Measurements from ENCODE around the gene POU2F1. TPM values are rescaled to one million over a fixed set of nuclear protein-coding genes. Genes with fewer than 3 reads are reported as not detected.
A peak's percentile ranks its signal among the peaks of the same experiment; 100 is the strongest.

POU2F1 gene
- total and polyA plus RNA-seq, 8 donors = 1.4 to 7.3 (median 5.8) TPM

DNA sequence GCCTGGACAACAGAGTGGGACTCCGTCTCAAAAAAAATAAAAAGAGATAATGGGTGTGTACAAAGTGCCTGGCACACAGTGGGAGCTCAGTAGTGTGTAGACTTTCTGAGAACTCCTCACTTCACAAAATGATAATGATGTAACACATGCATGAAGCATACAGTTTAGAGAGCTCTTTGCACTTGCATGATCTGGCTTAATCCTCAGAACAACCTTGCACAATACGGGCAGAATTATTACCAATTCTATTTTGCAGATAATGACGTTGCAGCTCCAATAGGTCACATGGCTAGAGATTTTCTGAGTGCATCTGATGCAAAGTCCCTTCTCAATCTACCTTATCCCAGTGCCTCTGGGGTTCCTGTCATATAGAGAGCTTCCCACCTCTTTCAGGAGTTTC, 226.3 kb downstream of the POU2F1 start:
- H3K36me3 ChIP-seq = no peaks in the 10 kb centered on the region
- no peak for FAIRE-seq
- no peaks in the 10 kb centered on the region for H3K27me3 ChIP-seq
- TF ChIP-seq, protein P1, sequence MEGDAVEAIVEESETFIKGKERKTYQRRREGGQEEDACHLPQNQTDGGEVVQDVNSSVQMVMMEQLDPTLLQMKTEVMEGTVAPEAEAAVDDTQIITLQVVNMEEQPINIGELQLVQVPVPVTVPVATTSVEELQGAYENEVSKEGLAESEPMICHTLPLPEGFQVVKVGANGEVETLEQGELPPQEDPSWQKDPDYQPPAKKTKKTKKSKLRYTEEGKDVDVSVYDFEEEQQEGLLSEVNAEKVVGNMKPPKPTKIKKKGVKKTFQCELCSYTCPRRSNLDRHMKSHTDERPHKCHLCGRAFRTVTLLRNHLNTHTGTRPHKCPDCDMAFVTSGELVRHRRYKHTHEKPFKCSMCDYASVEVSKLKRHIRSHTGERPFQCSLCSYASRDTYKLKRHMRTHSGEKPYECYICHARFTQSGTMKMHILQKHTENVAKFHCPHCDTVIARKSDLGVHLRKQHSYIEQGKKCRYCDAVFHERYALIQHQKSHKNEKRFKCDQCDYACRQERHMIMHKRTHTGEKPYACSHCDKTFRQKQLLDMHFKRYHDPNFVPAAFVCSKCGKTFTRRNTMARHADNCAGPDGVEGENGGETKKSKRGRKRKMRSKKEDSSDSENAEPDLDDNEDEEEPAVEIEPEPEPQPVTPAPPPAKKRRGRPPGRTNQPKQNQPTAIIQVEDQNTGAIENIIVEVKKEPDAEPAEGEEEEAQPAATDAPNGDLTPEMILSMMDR (IDR thresholded peaks at IDR 0.05) = no peak
- intact Hi-C loops (cut with DNase I) = loop anchor here in 1 of 3 donors (10.0 kb wide), 1 partner anchor 382 kb away; no protein-coding TSS in a partner anchor
- no peak for ATAC-seq
- WGBS, 2 donors = 53 to 68% methylated on average over 3 of the region's 3 CpGs
- H3K27ac ChIP-seq = peak overlapping the region in 1 of 4 donors; percentile 11
- DNase-seq = no peak
- no peaks in the 10 kb centered on the region for H3K9me3 ChIP-seq
- no peaks in the 10 kb centered on the region for H3K4me1 ChIP-seq
- no peak overlapping the region for H3K4me3 ChIP-seq

DNA sequence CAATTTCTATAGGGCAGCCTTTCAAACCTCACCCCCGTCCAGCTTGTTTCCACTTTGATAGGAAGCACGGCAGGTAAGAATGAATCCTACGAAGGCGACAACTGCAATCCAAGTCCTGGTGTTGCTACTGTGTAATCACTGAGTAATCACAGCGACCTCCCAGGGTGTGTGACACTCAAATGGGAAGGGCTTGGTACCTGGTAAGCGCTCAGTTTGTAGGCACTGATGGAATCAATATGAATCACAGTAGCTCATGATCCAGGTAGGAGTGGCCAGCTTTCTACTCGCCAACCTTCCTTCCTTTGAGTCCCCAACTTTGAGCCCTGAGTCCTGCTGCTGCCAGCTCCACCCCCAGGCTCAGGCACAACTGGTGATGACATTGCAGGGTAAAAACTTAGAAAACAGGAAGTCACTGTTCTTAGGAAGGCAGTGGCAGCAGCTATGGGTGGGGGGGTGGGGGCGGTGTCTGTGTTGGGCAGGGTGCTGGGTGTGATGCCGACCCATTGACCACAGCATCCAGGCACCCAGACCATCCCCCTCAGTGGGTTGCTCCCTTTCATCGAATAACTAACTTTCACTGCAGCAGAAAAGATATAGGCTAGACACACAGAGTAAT, 226.9 kb downstream of the POU2F1 start:
- FAIRE-seq (no peak), ATAC-seq (peak; percentile 80 to 83 (median 82)), DNase-seq (peak in 3 of 6 donors; percentile 16 to 37 (median 31))
- Histone ChIP-seq H3K4me3 (no peak overlapping the region), H3K36me3 (no peaks in the 10 kb centered on the region), H3K27me3 (no peaks in the 10 kb centered on the region), H3K27ac (peak overlapping the region in 1 of 4 donors; percentile 11), H3K9me3 (no peaks in the 10 kb centered on the region), H3K4me1 (no peaks in the 10 kb centered on the region)
- WGBS, 2 donors = 45 to 48% methylated on average over 10 of the region's 10 CpGs
- TF ChIP-seq, protein P1 (IDR thresholded peaks at IDR 0.05) = no peak
- intact Hi-C loops (cut with DNase I) = loop anchor here in 1 of 3 donors (10.0 kb wide), 1 partner anchor 383 kb away; no protein-coding TSS in a partner anchor

DNA sequence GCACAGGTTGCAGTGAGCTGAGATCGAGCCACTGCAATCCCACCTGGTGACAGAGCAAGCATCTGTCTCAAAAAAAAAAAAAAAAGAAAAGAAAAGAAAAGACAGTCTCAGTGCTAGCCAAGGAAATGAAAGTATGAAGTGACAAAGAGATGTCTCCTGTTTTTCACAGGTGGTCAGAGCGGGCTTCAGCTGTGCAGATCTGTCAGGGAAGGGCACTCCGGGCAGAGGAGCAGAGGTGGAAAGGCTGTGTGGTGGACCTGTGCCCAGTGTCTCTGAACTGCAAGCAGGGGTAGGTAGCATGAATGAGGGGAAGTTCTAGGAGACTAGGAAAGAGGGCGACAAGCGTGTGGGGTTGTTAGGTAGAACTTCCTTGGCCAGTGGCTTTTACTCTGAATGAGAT, 230.2 kb downstream of the POU2F1 start:
- Histone ChIP-seq H3K4me3 (no peak overlapping the region), H3K36me3 (no peaks in the 10 kb centered on the region), H3K9me3 (no peaks in the 10 kb centered on the region), H3K27me3 (no peaks in the 10 kb centered on the region), H3K27ac (no peak overlapping the region), H3K4me1 (peaks cover 0 to 5% (median 0%) of the 10 kb centered on the region in 3 donors)
- 87 to 91% methylated on average over 5 of the region's 5 CpGs for WGBS, 2 donors
- FAIRE-seq (no peak), ATAC-seq (no peak), DNase-seq (no peak)
- TF ChIP-seq, protein P1 (IDR thresholded peaks at IDR 0.05) = no peak
- intact Hi-C loops (cut with DNase I) = no loop called here

DNA sequence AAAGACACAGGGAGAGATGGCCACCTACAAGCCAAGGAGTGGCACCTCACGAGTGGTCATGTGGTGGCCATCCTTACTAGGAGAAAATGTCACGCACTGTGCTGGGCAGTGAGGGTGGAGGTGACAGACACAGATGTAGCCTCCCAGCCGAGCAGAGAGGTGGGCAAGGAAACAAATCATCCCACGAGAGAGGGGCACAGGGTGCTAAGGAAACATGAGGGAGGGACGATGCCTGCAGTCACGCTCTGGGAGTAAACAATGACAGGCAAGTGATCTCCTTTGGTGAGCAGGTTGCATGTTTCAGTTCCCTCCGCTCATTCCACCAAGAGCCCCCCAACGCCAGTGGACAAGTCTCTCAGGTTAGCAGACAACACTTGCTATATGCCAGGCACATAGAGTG, 231.8 kb downstream of the POU2F1 start:
- Histone ChIP-seq H3K27ac (no peak overlapping the region), H3K27me3 (no peaks in the 10 kb centered on the region), H3K36me3 (no peaks in the 10 kb centered on the region), H3K4me3 (no peak overlapping the region), H3K4me1 (peaks cover 0 to 5% (median 0%) of the 10 kb centered on the region in 3 donors), H3K9me3 (no peaks in the 10 kb centered on the region)
- TF ChIP-seq, protein P1 (IDR thresholded peaks at IDR 0.05) = no peak
- intact Hi-C loops (cut with DNase I) = no loop called here
- no peak for FAIRE-seq
- WGBS, 2 donors = 84 to 89% methylated on average over 8 of the region's 8 CpGs
- ATAC-seq = no peak
- DNase-seq = no peak

DNA sequence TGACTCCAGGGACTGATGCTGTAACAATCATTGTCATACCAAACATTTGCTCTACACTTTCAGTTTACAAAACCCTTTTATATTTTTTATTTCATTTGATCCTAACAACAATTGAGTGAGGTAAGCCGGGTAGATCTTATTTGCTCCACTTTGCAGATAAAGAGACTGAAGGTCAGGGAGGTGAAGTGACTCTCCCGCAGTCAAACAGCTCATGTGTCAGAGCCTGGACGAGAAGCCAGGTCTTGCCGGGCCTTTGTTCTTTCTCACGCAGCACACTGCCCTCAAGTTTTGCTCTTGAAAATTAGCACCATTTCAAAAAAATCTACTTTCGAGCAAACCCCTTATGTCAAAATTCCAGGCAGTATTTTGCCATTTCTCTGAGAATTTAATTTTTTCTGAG, 232.4 kb downstream of the POU2F1 start:
- Histone ChIP-seq H3K27me3 (no peaks in the 10 kb centered on the region), H3K36me3 (no peaks in the 10 kb centered on the region), H3K9me3 (no peaks in the 10 kb centered on the region), H3K27ac (no peak overlapping the region), H3K4me1 (peaks cover 0 to 5% (median 0%) of the 10 kb centered on the region in 3 donors), H3K4me3 (no peak overlapping the region)
- TF ChIP-seq, protein P1 (IDR thresholded peaks at IDR 0.05) = no peak
- intact Hi-C loops (cut with DNase I) = no loop called here
- ATAC-seq (no peak), DNase-seq (no peak), FAIRE-seq (no peak)
- WGBS, 2 donors = 46 to 48% methylated on average over 6 of the region's 6 CpGs

Measured in pancreas (tissue), 10 donors.